H1 (cell line): ENCODE results near the gene ZNFX1.

Experiments used
- BACH1 ChIP-seq: IDR thresholded peaks from 2 replicates; pipeline ENCODE4 v1.6.1; 2012; ENCODE audit warnings: low read length, improper control_type of control experiment
- CHD7 ChIP-seq: fragments of 300-600 bp; sonication (generic); IDR thresholded peaks from 2 replicates; pipeline ENCODE4 v1.7.1; 2012; ENCODE audit warnings: low read length, moderate library complexity, mild to moderate bottlenecking, inconsistent platforms; ENCODE audit not compliant: insufficient replicate concordance
- CTCF ChIP-seq, 3 experiments: IDR thresholded peaks; 1 replicate in 2 of 3; 2 replicates in 1 of 3; pipeline versions ENCODE4 v1.5.1 to v1.6.1; 2011; ENCODE audit warnings: low read length in 3 of 3, mild to moderate bottlenecking in 3 of 3, inconsistent platforms in 2 of 3, low read depth in 1 of 3, moderate library complexity in 1 of 3; ENCODE audit not compliant: insufficient read depth in 1 of 3; ENCODE audit errors: control extremely low read depth in 1 of 3
- EP300 ChIP-seq, 2 experiments: IDR thresholded peaks; 1 replicate in 1 of 2; 2 replicates in 1 of 2; pipeline ENCODE4 v1.6.1; 2011 to 2012; ENCODE audit warnings: low read depth in 2 of 2, low read length in 2 of 2, mild to moderate bottlenecking in 2 of 2, borderline replicate concordance in 1 of 2, inconsistent platforms in 1 of 2, moderate library complexity in 1 of 2
- JUND ChIP-seq: IDR thresholded peaks from 2 replicates; pipeline ENCODE4 v1.6.1; 2011; ENCODE audit warnings: mild to moderate bottlenecking, improper control_type of control experiment, low read length
- RFX5 ChIP-seq: IDR thresholded peaks from 2 replicates; pipeline ENCODE4 v1.6.1; 2011; ENCODE audit warnings: low read depth, low read length, improper control_type of control experiment, borderline replicate concordance
- TEAD4 ChIP-seq: IDR thresholded peaks from 2 replicates; pipeline ENCODE4 v1.6.1; 2012; ENCODE audit warnings: low read depth, low read length, inconsistent platforms, mixed read lengths
- YY1 ChIP-seq: IDR thresholded peaks from 2 replicates; pipeline ENCODE4 v1.6.1; 2011; ENCODE audit warnings: low read depth, mild to moderate bottlenecking, low read length

GRCh38 chr20:49214571-49214970, 63.3 kb downstream of the ZNFX1 start:
- TF ChIP-seq CTCF (IDR thresholded peaks at IDR 0.05; ENCODE audit: control extremely low read depth in 1 of 3, insufficient read depth in 1 of 3, low read depth in 1 of 3, low read length in 3 of 3) (no peak), EP300 (IDR thresholded peaks at IDR 0.05; ENCODE audit: borderline replicate concordance in 1 of 2, low read depth in 2 of 2, low read length in 2 of 2) (no peak), TEAD4 (no peak), YY1 (no peak), RFX5 (no peak), CHD7 (no peak), JUND (no peak), BACH1 (no peak)
